Panc1 (cell line): Measurements from ENCODE around the gene TAMALIN. TPM values are rescaled to one million over a fixed set of nuclear protein-coding genes. Genes with fewer than 3 reads are reported as not detected.

Experiments used
- ATAC-seq: fragments of 200-7000 bp; cut with Tn5 transposase; 2 replicates; pipeline ENCODE4 v1.9.1; 2020; ENCODE audit warnings: mild to moderate bottlenecking, moderate library complexity
- BruUV-seq: library from RNA; stranded (reverse); fragments of 400-500 nt; replicated peaks from 2 replicates; lab custom pipeline; 2021; lab: Mats Ljungman, UMichigan
- CTCF ChIA-PET: fragments of 300-600 bp; sonication (Branson Sonifier 250); formaldehyde crosslinking; loops from one replicate; lab custom pipeline; 2022; ENCODE audit warnings: antibody characterized with exemption; lab: Charles Lee
- POLR2A ChIA-PET: fragments of 300-600 bp; sonication (Branson Sonifier 250); formaldehyde crosslinking; loops from one replicate; lab custom pipeline; 2022; ENCODE audit warnings: antibody characterized with exemption; lab: Charles Lee
- DNase-seq: peaks from one replicate; pipeline ENCODE4 v3.0.0-alpha.2; 2010; ENCODE audit warnings: low read depth, low spot score
- H3K27ac ChIP-seq: 2 replicates; pipeline ENCODE4 v1.5.1; 2011; ENCODE audit warnings: mild to moderate bottlenecking, low read length, inconsistent platforms
- H3K27me3 ChIP-seq: fragments of 200-500 bp; sonication (Bioruptor generic); 2 replicates; pipeline ENCODE4 v1.6.0; 2014; ENCODE audit warnings: low read length, inconsistent platforms; ENCODE audit not compliant: control insufficient read depth, insufficient read depth
- H3K36me3 ChIP-seq: fragments of 200-500 bp; sonication (Bioruptor generic); 2 replicates; pipeline ENCODE4 v1.5.1; 2014; ENCODE audit warnings: inconsistent platforms, mild to moderate bottlenecking, low read length, moderate library complexity; ENCODE audit not compliant: control insufficient read depth, insufficient read depth
- H3K4me1 ChIP-seq: 2 replicates; pipeline ENCODE4 v1.5.1; 2011; ENCODE audit warnings: inconsistent platforms, mild to moderate bottlenecking, low read length, moderate library complexity; ENCODE audit not compliant: control insufficient read depth, insufficient read depth
- H3K4me3 ChIP-seq, 2 experiments: 2 replicates each; pipeline ENCODE4 v1.5.1; 2011 to 2012; ENCODE audit warnings: low read depth in 2 of 2, low read length in 2 of 2, mild to moderate bottlenecking in 2 of 2, inconsistent platforms in 1 of 2, moderate library complexity in 1 of 2
- H3K9me3 ChIP-seq: fragments of 200-500 bp; sonication (Bioruptor generic); 2 replicates; pipeline ENCODE4 v1.5.1; 2014; ENCODE audit warnings: low read depth, mild to moderate bottlenecking, inconsistent platforms, low read length, moderate library complexity; ENCODE audit not compliant: control insufficient read depth, insufficient read depth
- CTCF ChIP-seq: fragments of 450-650 bp; IDR thresholded peaks from 2 replicates; pipeline ENCODE4 v1.5.1; 2017; ENCODE audit warnings: mild to moderate bottlenecking
- POLR2AphosphoS5 ChIP-seq: IDR thresholded peaks from 2 replicates; pipeline ENCODE4 v1.6.1; 2012; ENCODE audit warnings: mild to moderate bottlenecking, low read depth, low read length, moderate library complexity
- REST ChIP-seq, 2 experiments: IDR thresholded peaks; 2 replicates each; pipeline ENCODE4 v1.6.1; 2011 to 2012; ENCODE audit warnings: low read depth in 2 of 2, control low read depth in 1 of 2, low read length in 1 of 2, mild to moderate bottlenecking in 1 of 2, moderate library complexity in 1 of 2; ENCODE audit not compliant: insufficient read depth in 1 of 2
- SIN3A ChIP-seq: IDR thresholded peaks from 2 replicates; pipeline ENCODE4 v1.6.1; 2012; ENCODE audit warnings: low read depth, mild to moderate bottlenecking, low read length, moderate library complexity, borderline replicate concordance; ENCODE audit not compliant: insufficient read depth
- TCF7L2 ChIP-seq: IDR thresholded peaks from 2 replicates; pipeline ENCODE4 v1.6.1; 2011; ENCODE audit warnings: mild to moderate bottlenecking, low read depth, low read length, inconsistent platforms
- in situ Hi-C: cut with HindIII; loops from 2 replicates; pipeline ENCODE4 v1.10.0; 2016; ENCODE audit warnings: low sequenced_read_pairs, low pct_unique_long_range_greater_than_20kb
- intact Hi-C: fragments of 100-400 bp; cut with micrococcal nuclease; formaldehyde crosslinking; loops from one replicate; pipeline ENCODE4 v1.10.0; 2022; ENCODE audit not compliant: unreplicated experiment
- total RNA-seq: library from RNA; stranded (reverse); gene quantifications from one replicate; pipeline ENCODE4 v1.2.1, GENCODE V29; 2021; ENCODE audit not compliant: unreplicated experiment

TAMALIN gene
- total RNA-seq, 1 experiment from 2014 or later, result 0.82 TPM

GRCh38 chr12:52044292-52044983 lies 37.7 kb downstream of the TAMALIN start:
- H3K9me3 ChIP-seq, result no peaks in the 10 kb centered on the region
- H3K4me3 ChIP-seq, result no peak overlapping the region
- TF ChIP-seq TCF7L2, result no peak
- TF ChIP-seq SIN3A, result no peak
- no peak for TF ChIP-seq POLR2AphosphoS5
- no peak for TF ChIP-seq REST (IDR thresholded peaks at IDR 0.05; ENCODE audit: insufficient read depth in 1 of 2, low read depth in 2 of 2, low read length in 1 of 2)
- TF ChIP-seq CTCF, result no peak
- intact Hi-C loops, result no loop called here
- no peaks in the 10 kb centered on the region for H3K4me1 ChIP-seq
- ChIA-PET POLR2A (interaction anchor here (0.6 kb wide), 1 partner anchor 24 kb away, joined by 10 read pairs; no protein-coding TSS in a partner anchor), CTCF (interaction anchor here (0.7 to 1.8 kb wide), 5 partner anchors 11 to 78 kb away, joined by 3 to 6 read pairs (median 3); partner anchors contain the start of gene ATG101)
- ATAC-seq (no peak), DNase-seq (no peak)
- H3K27ac ChIP-seq, result no peak overlapping the region
- no peaks in the 10 kb centered on the region for H3K36me3 ChIP-seq
- BruUV-seq, result no TSS peak
- in situ Hi-C loops, result no loop called here
- no peaks in the 10 kb centered on the region for H3K27me3 ChIP-seq

GRCh38 chr12:52045794-52046199 lies 39.1 kb downstream of the TAMALIN start:
- TF ChIP-seq REST (IDR thresholded peaks at IDR 0.05; ENCODE audit: insufficient read depth in 1 of 2, low read depth in 2 of 2, low read length in 1 of 2), result no peak
- TF ChIP-seq SIN3A, result no peak
- TF ChIP-seq CTCF, result no peak
- no peak for TF ChIP-seq TCF7L2
- no peak for TF ChIP-seq POLR2AphosphoS5
- Histone ChIP-seq H3K4me1 (peaks cover 4% of the 10 kb centered on the region), H3K36me3 (no peaks in the 10 kb centered on the region), H3K4me3 (no peak overlapping the region), H3K9me3 (no peaks in the 10 kb centered on the region), H3K27me3 (no peaks in the 10 kb centered on the region), H3K27ac (no peak overlapping the region)
- POLR2A ChIA-PET, result no interaction called here
- BruUV-seq, result no TSS peak
- CTCF ChIA-PET, result no interaction called here
- in situ Hi-C loops (no loop called here), intact Hi-C loops (no loop called here)
- ATAC-seq (no peak), DNase-seq (no peak)
